Cardiac septum (tissue), 1 donor: ENCODE measurements around the gene FRY. TPM values are rescaled to one million over a fixed set of nuclear protein-coding genes. Genes with fewer than 3 reads are reported as not detected.

ENCODE experiments used
- DNase-seq: peaks from one replicate; pipeline ENCODE4 v3.0.0-alpha.2; 2020; ENCODE audit warnings: low spot score
- intact Hi-C: fragments of 100-400 bp; cut with DNase I; formaldehyde crosslinking; loops from one replicate; pipeline ENCODE4 v1.14.0; 2022
- total RNA-seq: library from RNA; stranded (reverse); fragmentation: NEBNext Ultra II Directional; extraction: Animal tissue kit (Norgen Biotek cat#: 25700); gene quantifications from one replicate; pipeline ENCODE4 v1.2.1, GENCODE V29; 2021
- donor health status: DM: no; HTN: no; CAD: no.

FRY gene
- total RNA-seq, 1 donor from 2014 or later = 202 TPM

DNA sequence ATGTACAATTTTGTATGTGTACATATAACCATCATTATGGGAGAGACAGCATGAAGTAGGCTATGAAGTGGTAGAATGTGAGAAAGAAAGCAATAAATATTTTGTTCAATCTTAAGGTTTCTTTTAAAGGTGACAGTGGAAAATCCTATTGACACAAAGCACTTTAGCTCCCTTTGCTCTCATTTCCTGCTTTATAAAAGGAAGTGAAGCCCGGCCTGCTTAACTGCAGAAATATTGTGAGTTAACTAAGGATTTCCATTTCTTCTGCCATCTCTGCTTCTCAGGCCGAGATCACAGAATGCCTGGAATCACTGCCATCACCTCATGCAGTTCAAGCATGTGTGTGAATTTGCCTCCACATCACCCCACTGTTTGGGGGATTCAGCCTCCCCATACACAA lies 83.5 kb downstream of the FRY start:
- no peak for DNase-seq
- intact Hi-C loops = loop anchor here (5.0 kb wide), 1 partner anchor 83 kb away; the partner anchor contains the start of gene FRY

DNA sequence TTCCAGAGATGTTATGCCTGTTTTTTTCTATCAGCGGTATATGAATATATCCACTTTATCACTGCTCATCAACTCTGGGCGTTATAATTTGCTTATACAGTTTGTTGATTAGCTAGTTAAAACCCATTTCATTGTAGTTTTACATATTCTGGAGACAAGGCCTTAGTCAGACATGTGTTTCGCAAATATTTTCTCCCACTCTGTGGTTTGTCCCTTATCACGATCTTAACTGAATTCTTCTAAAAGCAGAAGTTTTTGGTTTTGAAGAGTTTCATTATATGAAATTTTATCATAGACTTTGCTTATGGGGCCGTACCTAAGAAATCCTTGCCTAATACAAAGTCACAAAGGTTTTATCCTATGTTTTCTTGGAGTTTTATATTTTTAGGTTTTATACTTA lies 84.6 kb downstream of the FRY start:
- intact Hi-C loops = loop anchor here (2.0 to 5.0 kb wide), 2 partner anchors 37 to 84 kb away; partner anchors contain the start of gene FRY
- DNase-seq = no peak

DNA sequence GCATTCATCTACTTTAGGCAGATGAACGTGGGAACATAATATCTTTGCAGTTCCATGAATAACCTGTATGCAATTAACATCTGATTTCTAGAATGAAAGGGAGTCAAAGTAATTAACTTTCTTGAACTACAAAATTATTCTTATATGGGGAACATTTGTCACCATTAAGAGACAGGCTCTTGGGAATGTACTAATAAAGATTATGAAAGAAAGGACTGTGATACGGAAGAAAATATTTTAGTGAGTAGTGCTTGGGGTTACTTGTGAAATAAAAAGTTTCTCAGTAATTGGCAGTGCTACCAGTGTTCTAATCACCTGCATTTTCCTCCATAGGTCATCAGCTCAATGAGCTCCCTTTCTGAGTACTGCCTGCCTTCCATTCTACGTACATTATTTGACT lies 85.4 kb downstream of the FRY start:
- intact Hi-C loops = loop anchor here (2.0 to 5.0 kb wide), 2 partner anchors 36 to 85 kb away; partner anchors contain the start of gene FRY
- DNase-seq = no peak

DNA sequence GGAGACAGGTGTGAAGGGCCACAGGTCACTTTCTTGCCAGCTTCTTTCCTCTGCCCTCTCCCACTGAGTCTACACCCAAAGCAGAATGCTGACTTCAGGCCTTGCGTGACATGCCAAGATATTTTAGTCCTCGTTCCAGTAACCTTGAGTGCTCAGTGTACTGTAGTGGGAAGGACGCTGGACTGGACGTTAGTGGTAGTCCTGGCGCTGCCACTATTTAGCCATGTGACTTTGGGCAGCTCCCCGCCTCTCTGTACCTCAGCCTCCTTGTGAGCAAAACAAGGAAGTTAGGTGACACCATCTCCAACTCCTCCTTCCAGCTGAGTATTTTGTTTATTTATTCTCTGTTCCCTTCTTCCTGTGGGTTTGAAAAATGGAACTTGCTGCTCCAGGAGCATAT lies 86.1 kb downstream of the FRY start:
- peak; percentile 83 for DNase-seq
- intact Hi-C loops = loop anchor here (2.0 to 5.0 kb wide), 2 partner anchors 35 to 85 kb away; partner anchors contain the start of gene FRY

DNA sequence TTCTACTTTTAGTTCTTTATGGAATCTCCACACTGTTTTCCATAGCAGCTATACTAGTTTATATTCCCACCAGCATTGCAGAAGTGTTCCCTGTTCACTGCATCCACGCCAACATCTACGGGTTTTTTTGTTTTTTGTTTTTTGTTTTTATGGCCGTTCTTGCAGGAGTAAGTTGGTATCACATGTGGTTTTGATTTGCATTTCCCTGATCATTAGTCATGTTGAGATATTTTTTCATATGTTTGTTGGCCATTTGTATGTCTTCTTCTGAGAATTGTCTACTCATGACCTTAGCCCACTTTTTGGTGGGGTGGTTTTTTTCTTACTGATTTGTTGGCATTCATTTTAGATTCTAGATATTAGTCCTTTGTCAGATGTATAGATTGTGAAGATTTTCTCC lies 89.7 kb downstream of the FRY start:
- no peak for DNase-seq
- intact Hi-C loops = no loop called here

DNA sequence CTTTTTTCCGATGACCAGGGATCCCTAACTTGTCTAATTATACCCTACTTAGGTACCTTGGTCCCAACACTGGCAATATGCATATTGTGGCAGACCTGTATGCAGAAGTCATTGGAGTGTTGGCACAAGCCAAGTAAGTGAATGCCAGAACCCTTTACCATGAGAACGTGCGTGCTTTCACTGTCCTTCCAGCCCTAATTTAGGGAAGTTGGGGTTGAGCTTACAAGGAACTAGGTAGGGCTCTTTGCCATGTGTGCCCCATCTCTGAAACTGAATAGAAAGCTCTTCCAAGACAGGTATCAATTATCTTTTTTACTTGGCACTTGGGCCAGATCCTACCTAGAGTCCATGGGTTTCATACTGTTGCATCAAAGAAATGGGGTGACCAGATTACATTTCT lies 93.2 kb downstream of the FRY start:
- no peak for DNase-seq
- intact Hi-C loops = no loop called here

DNA sequence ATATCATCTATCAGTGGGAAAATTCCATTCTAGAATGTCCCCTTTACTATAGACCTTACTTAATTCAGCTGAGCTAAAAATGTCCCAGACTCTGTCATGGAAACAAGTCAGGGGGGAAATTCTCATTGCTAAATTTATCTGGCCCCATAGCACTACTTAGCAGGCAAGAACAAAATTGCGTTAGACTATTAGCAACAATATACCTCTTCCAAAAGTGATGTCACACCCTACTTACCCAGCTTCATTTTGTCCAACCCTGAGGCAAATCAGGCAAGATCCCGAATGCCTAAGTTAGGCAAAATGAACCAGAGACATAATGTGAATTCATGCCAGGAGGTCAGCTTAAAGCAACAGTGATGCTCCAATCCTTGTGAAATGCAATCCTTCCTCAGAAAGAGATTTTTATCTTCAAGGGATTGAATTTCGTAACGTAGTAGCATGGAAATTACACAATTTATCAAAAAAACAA lies 93.7 kb downstream of the FRY start:
- intact Hi-C loops = no loop called here
- DNase-seq = no peak

DNA sequence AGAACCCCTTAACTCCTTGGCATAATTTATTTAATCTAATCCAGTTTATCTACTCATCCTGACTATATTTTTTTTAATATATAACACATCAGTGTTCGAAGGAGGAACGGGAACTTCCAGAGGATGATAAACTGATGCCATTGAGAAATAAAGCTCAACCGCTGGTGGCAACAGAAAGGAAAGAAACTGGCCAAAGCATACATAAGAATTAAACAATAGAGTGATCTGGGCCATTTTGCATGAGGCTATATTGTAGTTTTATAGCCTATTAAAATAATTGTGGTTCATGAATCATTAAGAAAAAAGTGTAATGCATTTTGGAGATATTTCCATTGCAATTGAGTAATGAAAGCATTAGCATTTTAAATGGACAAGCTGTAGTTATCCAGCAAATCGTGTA lies 94.2 kb downstream of the FRY start:
- DNase-seq = no peak
- intact Hi-C loops = no loop called here

DNA sequence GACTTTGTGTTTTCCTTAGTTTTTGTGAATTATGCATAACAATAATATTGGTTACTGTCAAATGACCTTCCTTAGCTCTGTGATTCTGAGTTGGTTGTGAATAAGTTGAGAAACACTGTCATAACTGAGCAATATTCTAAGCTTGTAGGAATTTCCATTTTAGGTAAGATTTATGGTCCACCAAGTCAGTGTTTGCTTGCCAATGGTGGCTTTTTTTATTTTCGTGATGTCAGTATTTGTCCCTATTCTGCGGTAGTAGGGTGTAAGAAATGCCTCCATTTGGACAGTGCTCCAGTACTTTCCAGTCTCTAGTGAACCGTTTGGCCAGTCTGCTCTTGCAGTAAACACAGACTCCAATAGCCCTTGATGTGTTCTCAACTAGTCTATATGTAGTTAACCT lies 94.7 kb downstream of the FRY start:
- intact Hi-C loops = no loop called here
- DNase-seq = no peak

DNA sequence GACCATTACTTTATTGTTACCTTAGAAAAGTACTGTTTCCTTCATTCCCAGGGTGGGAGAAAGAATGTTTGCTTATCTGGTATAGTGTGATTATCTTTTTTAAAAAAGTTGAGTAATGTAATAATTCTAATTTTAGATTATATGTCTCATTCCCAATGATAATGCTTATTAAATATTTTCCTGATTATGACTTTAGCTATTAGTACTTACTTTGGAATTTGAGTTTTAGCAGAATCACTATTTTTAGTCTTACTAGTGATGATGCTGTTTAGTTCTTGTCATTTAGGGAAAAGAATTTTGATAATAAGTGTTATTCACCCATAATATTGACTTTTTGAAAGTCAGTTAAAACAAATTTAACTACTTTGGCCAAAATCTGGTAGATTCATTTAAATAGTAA lies 95.2 kb downstream of the FRY start:
- DNase-seq = no peak
- intact Hi-C loops = no loop called here

DNA sequence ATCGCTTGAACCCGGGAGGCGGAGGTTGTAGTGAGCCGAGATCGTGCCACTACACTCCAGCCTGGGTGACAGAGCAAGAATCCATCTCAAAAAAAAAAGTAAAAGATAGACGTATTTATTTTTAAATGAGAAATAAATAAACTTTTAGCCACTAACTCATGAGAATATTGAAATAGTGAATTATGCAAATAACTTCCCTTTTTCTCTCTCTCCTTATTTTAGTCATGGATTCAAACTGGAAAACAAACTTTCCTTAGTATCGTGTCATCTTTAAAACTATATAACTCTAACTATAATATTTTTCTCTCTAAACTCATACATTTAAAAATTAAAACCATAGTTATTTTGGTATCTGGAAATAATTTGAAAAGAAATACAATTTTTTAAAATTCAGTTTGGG lies 96.1 kb downstream of the FRY start:
- DNase-seq = no peak
- intact Hi-C loops = no loop called here

DNA sequence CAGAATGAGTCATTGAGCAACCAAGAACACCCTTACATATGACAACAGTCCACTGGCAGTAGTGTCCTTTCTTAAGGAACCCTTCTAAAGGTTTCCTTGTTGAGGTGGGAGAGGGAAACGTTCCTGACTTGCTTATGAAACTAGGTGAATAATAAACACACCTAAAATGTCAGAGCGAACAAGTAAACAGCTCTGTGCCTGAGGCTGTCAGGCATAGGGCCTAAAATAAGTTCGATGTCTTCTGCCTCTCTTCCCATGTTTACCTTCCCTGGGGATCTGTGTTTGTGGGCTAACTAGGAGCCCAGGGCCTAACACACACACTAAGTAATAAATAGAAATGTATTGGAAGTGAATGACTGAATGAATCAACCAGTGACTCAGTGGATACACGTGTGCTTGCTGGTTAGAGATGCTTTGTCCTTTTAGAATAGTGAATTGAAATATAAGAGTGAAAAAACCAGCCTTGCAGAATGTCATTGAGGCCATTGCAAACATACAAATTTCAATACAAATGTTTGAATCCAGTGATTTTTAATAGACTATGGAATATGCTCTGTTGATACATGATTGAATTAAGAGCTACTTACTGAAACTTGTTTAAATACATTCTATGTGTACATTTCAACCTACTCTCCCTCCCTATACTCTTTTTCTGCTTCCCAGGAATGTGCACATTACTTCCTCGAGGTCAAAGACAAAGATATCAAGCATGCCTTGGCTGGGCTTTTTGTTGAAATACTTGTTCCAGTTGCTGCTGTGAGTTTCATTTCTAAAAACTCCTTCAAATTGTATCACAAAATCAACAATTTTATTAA lies 102.9 kb downstream of the FRY start:
- intact Hi-C loops = no loop called here

DNA sequence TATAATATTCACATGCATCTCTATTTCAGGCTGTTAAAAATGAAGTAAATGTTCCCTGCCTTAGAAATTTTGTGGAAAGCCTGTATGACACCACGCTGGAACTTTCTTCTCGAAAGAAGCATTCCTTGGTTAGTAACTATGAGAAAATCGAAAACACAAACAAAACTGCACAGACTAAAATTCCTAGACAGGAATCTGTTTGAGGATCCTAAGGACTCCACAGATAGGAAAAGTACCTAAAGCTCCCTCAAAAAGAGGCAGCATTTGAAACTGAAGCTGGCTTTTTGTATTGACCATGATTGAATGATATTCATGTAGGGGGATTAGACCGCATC lies 103.4 kb downstream of the FRY start:
- no peak for DNase-seq
- intact Hi-C loops = no loop called here

More for the DNA sequence above, 102.9 kb downstream of the FRY start:
- DNase-seq = no peak

DNA sequence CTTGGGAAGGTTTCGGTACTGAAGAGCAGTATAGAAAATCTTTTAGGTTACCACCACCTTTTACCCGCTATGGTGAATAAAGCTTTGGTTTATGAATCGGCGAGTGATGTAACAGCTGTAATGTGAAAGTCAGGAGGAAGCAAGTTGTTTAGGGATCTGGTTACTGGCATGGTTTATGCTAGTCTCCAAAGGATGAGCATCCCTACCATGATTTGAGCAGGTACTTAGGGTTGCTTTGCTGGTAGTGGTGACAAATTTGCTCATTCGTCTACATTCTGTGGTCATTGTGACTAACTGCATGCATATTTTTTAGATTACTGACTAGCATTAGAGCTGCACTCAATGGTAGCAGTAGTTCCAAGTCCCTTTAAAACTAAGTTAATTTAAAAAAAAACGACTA lies 104.1 kb downstream of the FRY start:
- no peak for DNase-seq
- intact Hi-C loops = no loop called here

DNA sequence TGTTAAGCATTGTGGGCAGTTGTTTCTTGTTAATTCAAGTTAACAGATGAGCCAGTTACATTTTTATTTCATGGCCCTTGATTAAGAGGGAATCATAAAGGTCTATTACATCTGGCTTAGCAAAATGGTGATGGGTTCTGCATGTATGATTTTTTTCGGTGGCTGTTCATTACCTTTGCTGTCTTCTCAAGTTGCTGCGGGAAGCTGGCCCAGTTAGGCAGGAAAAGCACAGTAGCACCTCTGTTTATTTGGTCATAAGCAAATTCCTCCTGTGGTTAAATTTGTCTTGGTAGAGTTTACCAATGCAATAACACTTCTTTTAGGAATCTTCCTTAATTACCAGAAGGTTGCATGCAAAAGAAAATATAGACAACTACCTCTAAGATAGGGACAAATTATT lies 104.5 kb downstream of the FRY start:
- no peak for DNase-seq
- intact Hi-C loops = no loop called here

DNA sequence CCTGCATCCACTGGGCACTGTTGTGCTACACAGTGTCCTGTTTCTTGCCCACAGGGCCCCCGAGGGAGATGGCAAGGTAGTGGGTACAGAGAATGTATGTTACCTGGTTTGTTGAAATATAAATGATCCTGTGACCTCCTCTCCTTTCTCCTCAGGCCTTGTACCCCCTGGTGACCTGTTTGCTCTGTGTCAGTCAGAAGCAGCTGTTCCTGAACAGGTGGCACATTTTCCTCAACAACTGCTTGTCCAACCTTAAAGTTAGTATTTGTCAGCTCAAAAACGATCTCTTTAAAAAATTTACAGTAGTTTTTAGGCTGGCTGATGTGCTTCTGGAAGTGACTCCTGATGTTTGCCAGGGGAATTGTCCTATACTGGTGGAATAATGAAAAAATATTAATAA lies 105.1 kb downstream of the FRY start:
- intact Hi-C loops = no loop called here
- no peak for DNase-seq

DNA sequence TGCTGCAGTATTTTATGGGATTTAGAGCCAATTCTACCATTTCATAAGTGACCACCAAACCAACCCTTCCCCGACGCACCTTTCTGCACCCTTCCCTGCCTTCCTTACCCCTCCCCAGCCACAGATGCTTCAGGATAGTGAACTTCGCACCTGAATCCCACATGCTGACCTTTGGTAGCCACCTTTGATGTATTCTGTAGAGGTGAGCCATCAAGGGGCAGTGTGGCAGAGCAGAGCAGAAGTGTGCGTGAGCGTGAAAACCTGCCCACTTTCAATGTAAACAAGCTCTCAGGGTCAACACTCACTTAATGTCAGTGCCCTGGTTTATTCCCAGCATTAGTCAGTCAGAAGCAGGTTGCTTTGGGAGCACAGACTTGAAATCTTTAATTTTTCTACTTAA lies 107.7 kb downstream of the FRY start:
- intact Hi-C loops = no loop called here

DNA sequence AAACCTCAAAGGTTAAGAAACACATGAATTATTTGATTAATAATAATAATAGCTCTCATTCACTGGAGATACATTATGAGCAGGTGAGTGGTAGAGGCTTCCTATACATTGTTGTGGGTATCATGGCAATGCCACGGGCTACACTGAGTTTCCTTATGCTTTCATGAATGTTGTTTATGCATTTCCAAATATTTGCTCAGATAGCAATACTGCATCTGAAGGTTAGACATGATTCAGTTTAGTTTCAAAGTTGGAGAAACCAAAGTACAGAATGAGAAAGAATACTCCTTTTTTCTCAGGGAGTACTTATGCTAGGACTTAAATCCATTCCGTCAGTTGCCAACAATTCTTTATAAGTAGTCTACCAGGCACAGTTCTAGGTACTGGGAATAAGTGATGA lies 108.5 kb downstream of the FRY start:
- intact Hi-C loops = no loop called here

More for the DNA sequence above, 107.7 kb downstream of the FRY start:
- no peak for DNase-seq

DNA sequence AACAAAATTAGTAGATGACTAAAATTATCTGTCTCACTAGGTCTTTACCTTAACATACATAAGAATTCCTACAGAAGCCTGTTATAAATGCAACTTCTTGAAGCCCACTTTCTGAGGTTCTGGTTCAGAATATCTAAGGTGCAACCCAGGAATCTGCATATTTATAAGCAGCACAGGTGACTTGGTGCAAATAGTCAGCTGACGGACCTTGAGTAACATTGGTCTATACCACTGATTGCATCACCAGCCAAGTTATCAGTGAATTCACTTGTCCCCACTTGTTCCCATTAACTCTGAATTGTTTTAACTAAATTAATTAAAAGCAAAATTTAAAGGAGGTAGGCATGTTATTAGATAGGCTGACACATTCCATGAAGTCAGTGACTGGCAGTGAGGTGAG lies 109.9 kb downstream of the FRY start:
- no peak for DNase-seq
- intact Hi-C loops = no loop called here

More for the DNA sequence above, 108.5 kb downstream of the FRY start:
- DNase-seq = no peak

DNA sequence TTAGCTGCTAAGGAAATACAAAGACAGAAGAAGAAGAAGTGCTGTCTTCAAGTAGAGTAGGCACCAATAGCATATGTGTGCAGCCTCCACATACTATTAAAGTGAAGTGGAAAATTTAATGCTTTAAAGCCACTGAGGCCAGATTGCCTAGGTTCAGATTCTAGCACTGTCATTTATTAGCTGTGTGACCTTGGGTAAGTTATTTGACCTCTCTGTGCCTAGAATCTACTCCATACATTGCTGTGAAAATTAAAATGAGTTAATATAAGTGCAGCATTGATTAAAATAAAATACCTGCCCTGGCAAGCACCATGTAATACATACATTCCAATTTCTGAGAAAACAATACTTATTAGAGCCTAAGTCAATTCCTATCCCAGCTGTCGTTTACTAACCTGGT lies 110.5 kb downstream of the FRY start:
- intact Hi-C loops = no loop called here

DNA sequence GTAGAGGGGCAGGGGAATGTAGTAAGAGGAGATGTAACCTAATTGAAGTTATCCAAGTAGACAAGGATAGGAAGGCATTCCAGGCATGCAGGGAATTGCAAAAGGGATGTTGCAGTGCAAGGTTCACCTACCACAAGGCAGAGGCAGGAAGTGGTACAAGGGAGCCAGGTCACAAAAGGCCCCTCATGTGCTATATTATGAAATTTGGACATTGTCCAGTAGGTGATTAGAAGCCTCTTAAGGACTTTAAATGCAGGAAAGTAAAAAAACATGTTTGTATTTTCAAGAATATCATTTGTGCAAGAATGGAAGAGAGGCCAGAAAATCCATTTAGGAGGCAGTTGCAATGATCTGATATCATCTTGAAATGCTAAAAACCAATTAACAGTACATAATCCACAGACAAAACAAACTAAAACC lies 111.4 kb downstream of the FRY start:
- intact Hi-C loops = no loop called here
- no peak for DNase-seq

More for the DNA sequence above, 110.5 kb downstream of the FRY start:
- DNase-seq = no peak
